GM19397 (cell line): ENCODE measurements around the gene FN1.
"Not testable (repeated sequence)": the region's sequence is repeated elsewhere in the genome, so short reads cannot be mapped to it uniquely, and the experiment has no call there.

Source experiments
- ATAC-seq: cut with Tn5 transposase; IDR thresholded peaks from one replicate; pipeline ENCODE4 v1.9.1; 2021; ENCODE audit warnings: mild to moderate bottlenecking, moderate library complexity; ENCODE audit not compliant: unreplicated experiment

FN1 gene

DNA sequence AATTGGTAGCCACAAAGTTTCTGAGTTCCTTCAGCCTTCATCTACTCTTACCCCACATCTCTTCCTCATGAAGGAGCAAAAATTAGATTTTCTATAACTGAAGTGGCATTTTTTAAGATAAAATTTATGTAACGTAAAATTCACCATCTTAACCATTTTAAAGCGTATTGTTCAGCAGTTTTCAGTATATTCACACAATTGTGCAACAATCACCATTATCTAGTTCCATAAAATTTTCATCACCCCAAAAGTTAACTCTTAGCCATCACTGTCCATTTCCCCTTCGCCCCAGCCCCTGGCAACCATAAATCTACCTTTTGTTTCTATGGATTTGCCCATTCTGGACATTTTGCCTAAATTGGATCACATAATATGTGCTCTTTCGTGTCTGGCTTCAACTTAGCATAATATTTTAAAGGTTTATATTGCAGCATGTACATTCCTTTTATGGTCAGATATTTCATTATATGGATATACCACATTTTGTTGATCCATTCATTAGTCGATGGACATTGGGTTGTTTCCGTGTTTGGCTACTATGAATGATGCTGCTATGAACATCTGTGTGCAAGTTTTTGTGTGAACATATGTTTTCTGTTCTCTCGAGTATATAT, 79.4 kb downstream of the FN1 start:
- ATAC-seq = no peak

GRCh38 chr2:215355801-215356200, 80.1 kb downstream of the FN1 start:
- no peak for ATAC-seq

- ATAC-seq = no peak
These were observed 80.8 kb downstream of the FN1 start for GRCh38 chr2:215354771-215355695.

DNA sequence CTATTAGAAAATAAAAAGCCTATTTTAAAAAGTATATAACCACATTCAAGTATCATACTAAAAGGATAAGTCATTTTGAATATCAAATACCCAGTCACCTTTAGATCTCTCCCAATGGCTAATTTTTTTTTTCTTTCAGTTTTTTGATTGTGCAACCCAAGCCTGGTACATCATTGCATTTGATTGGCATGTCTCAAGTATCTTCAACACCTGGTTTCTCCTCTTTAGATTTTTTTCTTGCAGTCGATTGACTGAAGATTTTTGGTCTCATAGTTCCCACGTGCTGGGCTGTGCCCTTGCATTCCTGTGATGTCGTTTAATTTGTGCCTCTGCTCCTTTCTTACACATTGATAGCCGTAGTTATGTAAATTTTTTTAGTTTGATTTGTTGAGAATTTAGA, 83.3 kb downstream of the FN1 start:
- no peak for ATAC-seq

GRCh38 chr2:215347878-215348277, 88.0 kb downstream of the FN1 start:
- ATAC-seq = no peak

DNA sequence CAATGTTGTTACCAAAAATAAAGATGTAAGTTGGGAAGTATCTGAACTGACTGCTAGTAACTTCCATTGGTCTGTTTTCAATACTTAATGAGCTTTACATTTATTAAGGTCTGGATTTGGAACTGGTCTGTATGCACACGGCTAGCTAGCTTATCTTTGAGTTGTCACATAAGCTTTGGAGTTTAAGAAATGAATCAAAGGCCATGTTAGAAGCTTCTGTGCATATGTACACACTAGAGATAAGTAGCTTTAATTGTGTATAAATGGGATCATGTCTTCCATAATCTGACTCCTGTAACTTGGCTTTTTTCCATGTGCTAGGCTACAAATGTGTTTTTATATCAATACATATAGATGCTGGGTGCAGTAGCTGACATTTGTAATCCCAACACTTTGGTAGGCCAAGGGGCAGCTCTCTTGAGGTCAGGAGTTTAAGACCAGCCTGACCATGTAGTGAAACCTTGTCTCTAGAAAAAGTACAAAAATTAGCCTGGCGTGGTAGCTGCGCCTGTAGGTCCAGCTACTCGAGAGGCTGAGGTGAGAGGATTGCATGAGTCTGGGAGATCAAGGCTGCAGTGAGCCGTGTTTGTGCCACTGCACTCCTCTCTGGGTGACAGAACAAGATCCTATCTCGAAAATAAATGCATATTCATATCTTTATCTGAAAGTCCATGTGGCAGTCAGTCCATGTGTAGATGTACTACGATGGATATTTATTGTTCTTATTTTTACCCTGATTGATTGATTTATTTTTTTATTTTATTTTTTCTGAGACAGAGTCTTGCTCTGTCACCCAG, 96.8 kb downstream of the FN1 start:
- ATAC-seq = no peak

- peak; percentile 70 for ATAC-seq
These were observed 102.8 kb downstream of the FN1 start for GRCh38 chr2:215332872-215333595.

- ATAC-seq = no peak
These were observed 107.8 kb downstream of the FN1 start for GRCh38 chr2:215328066-215328465.

GRCh38 chr2:215324811-215325210, 111.1 kb downstream of the FN1 start:
- no peak for ATAC-seq

DNA sequence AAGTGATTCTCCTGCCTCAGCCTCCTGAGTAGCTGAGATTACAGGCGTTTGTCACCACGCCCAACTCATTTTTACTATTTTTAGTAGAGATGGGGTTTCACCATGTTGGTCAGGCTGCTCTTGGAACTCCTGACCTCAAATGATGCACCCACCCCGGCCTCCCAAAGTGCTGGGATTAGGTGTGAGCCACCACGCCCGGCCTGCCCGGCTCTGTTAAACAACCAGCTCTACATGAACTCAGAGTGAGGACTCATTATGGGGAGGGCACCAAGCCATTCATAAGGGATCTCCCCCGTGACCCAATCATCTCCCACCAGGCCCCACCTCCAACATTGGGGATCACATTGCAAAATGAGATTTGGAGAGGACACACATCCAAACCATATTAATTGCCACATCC, 115.2 kb downstream of the FN1 start:
- no peak for ATAC-seq

DNA sequence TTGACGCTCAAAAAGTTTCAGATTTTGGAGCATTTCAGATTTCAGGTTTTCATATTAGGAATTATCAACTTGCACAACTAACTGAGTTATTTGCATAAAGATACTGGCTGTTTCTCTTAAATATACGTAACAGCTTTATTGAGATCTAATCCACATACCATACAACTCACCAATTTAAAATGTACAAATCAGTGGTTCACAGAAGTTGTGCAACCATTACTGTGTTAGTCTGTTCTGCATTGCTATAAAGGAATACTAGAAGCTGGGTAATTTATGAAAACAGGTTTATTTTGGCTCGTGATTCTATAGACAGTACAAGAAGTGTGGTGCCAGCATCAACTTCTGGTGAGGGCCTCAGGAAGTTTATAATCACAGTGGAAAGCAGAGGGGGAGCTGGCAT, 115.8 kb downstream of the FN1 start:
- ATAC-seq = no peak

GRCh38 chr2:215319500-215319899, 116.4 kb downstream of the FN1 start:
- no peak for ATAC-seq

GRCh38 chr2:215316336-215316735, 119.5 kb downstream of the FN1 start:
- no peak for ATAC-seq

GRCh38 chr2:215315301-215315700, 120.6 kb downstream of the FN1 start:
- no peak for ATAC-seq

- no peak for ATAC-seq
These were observed 121.0 kb downstream of the FN1 start for GRCh38 chr2:215314896-215315295.

DNA sequence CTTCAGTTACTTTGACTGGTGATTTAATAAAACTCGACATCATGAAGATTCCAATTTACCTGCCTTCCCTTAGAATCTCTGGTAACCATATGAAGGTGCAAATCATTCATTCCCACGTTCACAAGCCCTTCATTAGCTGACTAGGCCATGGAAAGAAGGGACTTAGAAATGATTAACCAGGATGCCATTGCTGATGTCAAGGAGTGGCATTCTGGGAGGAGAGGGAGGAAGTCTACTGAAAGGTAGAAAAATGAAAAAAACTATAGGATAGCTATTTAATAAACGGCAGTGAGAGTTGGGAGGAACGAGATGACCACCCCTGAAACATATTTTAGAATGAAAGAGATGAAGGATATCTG, 122.6 kb downstream of the FN1 start:
- ATAC-seq = no peak

GRCh38 chr2:215311625-215312396, 124.1 kb downstream of the FN1 start, which contains the start of gene ATIC:
Gene ATIC, plus strand, starts transcription at chr2:215312059. Its CDS starts 84 bp downstream, at chr2:215312143.
- peak; percentile 99 for ATAC-seq

GRCh38 chr2:215311259-215311624, 124.6 kb downstream of the FN1 start:
- ATAC-seq = not testable (repeated sequence)
